GM21515 (cell line): Measurements from ENCODE around the gene LDB2.
"Not testable (repeated sequence)": the region's sequence is repeated elsewhere in the genome, so short reads cannot be mapped to it uniquely, and the experiment has no call there.

Experiments used
- ATAC-seq: cut with Tn5 transposase; IDR thresholded peaks from one replicate; pipeline ENCODE4 v1.9.1; 2021; ENCODE audit not compliant: unreplicated experiment

Gene LDB2

GRCh38 chr4:16663307-16663706 is 235.1 kb downstream of the LDB2 start:
- no peak for ATAC-seq

DNA sequence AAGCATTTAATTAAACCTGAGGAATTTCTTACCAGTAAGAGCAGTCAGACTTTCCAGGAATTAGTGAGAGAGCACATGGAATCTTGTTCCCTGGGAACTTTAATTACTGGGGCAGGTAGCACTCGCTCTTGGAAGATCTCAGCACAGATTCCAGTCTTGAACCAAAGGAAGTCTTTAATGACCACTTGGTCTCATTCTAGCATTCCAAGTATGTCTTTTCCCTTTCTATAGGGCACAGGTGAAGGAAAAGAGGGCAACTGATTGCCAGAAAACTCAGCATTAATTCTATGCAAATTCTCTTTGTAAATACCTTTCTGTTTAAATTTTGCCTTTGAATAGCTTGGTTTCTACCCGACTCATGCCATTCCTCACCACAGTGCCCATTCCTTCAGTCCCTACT is 236.6 kb downstream of the LDB2 start:
- no peak for ATAC-seq

GRCh38 chr4:16660656-16661055 is 237.8 kb downstream of the LDB2 start:
- ATAC-seq = no peak

DNA sequence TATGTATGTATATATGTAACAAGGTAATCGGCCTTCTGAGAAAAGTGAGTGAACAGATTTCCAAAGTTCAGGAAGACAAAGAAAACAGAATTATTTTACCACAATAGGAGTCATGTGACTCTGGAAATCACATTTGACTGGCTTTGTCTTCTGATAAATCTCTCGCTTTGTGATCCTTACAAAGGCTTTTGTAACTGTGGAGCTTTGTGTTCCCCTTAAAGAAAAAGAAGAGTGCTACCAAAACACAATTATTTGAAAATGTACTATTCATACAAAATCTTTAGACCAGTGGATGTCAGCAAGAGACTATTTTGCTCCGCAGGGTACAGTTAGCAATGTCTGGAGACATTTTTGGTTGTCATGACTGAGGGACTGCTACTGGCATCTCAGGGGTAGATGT is 238.8 kb downstream of the LDB2 start:
- ATAC-seq = no peak

- no peak for ATAC-seq
These were observed 239.4 kb downstream of the LDB2 start for GRCh38 chr4:16659079-16659478.

GRCh38 chr4:16658183-16658582 is 240.3 kb downstream of the LDB2 start:
- ATAC-seq = no peak

DNA sequence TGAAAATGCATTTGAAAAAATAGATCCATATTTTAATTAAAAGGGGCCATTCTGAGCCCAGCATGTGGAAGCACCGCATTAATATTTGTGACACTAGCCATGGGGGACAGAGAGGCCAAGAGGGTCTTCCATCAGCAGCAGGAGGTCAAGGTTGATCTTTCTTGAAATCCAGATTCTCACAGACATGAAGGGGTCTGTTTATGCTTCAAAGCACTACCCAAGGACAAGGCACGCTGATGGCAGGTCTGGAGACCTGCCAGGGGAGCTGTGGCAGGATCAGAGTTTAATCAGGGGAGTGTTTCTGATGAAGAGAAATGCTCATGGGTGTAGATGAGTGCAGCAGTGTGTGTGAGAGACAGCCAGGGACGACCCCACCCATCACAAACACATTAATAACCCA is 243.3 kb downstream of the LDB2 start:
- ATAC-seq = no peak

DNA sequence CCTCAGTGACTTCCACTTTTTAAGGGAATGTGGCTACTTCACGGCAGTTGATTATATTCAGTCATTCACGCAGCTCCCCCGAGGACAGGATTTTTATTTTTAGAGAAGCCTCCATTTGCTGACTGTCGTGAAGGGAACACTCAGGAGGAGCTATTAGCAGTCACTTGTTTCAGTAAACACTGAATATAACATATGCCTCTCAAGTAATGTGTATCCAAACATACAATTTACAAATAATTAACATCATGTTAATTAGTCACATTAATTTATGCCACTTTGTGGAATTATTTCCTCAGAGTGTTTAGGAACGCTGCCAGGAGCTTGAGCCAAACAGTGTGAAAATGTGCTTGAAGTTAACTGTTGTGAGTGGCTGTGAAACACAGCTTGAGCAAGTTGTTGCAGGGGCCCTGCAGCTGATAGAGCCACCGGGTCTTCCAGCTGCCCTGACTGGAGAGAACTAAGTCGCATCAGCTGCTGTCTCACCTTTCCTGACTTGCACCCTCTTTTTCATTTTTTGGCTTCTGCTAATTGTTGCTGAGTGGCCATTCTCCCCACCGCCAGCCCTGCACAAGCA is 245.6 kb downstream of the LDB2 start:
- ATAC-seq = no peak

DNA sequence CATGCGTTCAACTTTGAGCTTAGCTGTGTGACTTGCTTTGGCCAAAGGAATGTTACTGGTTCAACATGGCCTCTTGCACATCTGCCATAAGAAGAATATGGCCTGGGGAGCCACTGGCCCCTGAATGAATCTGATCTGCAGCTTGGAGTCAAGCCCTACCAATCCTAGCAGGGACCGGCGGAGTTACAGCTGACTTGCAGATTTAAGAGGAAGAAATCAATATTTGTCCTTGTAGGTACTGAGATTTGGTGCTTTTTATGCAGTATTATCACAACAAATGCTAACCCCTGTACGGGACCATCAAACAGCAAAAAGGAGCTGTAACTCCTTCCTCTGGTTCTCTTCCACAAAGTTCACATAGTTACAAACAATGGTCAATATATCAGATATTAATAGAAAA is 252.0 kb downstream of the LDB2 start:
- ATAC-seq = no peak

DNA sequence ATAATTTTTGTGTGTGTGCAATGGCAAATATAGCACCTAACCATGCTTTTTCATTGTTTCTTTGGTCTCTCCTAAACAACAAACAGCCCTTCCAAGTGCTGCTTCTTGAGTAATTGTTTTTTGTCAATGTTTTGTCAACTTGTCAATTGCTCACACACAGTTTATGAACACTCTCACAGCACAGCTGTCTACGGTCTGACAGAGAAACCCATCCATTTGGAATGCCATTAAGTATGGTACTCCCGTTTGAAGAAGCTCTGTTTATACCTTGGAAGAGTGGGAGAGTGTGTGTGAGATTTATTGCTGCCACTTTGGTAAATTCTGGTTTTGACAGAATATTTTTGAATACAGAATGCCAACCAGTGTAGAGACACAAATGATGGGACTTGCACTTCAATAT is 254.6 kb downstream of the LDB2 start:
- ATAC-seq = no peak

GRCh38 chr4:16642897-16643296 is 255.5 kb downstream of the LDB2 start:
- ATAC-seq = no peak

DNA sequence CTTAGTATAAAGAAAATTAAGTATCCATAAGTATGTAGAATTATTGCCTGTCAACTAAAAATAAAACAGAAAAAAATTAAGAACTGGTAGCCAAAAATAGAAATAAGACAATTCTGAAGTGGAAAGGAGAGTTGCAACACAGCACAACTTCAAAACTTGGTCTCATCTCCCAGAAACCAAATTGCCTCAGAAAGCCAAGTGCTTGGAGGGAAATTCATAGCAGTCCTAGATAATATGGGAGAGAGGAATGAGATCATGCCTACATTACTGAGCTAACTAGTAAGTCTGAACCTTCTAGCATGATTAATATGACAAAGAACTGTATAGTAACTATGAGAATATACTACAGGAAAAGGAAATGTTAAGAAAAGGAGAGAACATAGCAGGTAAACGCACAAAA is 256.5 kb downstream of the LDB2 start:
- ATAC-seq = no peak

GRCh38 chr4:16636912-16637630 is 261.4 kb downstream of the LDB2 start:
- no peak for ATAC-seq

DNA sequence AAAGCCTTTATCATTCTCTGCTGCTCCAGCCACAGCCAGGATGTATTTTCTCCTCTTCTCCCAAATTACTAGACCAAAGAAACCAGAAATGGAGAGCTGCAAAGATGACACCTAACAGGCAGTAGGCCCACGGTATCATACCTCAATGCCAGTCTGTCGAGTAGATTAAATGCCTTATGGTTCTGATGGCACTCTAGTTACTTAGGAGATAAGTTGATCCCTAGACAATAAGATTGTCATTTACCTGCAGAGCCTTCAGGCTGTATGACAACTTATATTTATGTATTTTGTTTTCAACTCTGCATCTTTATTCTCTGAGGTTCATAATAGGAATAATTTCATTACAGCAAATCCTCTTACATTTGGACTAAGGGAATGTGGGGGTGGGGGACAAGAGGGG is 262.1 kb downstream of the LDB2 start:
- no peak for ATAC-seq

- not testable (repeated sequence) for ATAC-seq
These were observed 269.2 kb downstream of the LDB2 start for GRCh38 chr4:16629274-16629673.

DNA sequence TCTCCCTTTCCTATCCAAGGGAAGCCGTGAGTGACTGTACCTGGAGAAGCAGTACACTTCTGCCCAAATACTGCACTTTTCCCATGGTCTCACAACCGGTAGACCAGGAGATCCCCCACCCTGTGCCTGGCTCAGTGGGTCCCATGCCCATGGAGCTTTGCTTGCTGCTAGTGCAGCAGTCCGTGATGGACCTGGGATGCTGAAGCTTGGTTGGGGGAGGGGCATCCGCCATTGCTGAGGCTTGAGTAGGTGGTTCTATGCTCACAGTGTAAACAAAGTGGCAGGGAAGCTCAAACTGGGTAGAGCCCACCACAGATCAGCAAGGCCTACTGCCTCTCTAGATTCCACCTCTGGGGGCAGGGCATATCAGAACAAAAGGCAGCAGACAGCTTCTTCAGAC is 269.6 kb downstream of the LDB2 start:
- not testable (repeated sequence) for ATAC-seq

- no peak for ATAC-seq
These were observed 270.4 kb downstream of the LDB2 start for GRCh38 chr4:16627999-16628398.

DNA sequence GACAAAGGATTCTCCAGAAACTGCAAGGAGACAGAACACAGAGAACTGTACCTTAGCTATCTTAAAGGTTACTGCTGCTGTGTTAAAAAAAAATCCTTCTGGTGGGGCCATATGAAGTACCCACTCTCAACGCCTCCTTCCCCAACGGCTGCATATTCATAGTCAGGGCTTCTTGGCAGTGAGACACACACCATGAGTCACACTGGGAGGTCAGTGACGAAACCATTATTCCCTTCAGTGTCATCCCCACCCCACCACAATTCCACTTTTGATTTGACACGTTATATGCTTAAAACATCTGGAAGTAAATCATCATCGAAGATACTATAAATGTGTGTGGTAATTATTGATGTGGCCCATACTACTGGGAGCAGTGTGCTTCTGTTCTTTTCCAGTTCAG is 271.5 kb downstream of the LDB2 start:
- no peak for ATAC-seq

- ATAC-seq = no peak
These were observed 275.6 kb downstream of the LDB2 start for GRCh38 chr4:16622826-16623225.

DNA sequence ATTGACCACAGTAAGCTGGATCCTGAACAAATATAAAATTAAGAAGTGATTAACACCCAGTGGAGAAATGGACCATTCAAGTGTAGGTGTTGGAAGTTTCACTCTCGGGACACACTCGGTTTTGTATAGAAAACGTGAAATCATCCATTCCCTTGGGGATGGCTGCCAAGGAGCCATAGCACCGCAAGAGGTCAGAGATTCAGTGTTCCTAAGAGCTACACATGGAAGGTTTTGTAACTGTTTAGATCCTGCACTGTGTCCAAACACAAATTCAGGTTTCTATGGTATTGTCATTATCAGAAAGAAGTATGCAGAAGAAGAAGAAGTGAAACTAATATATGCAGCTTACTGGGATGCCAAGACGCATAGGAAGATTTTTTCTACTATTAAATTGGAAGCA is 281.0 kb downstream of the LDB2 start:
- ATAC-seq = no peak

- no peak for ATAC-seq
These were observed 281.4 kb downstream of the LDB2 start for GRCh38 chr4:16617011-16617410.

GRCh38 chr4:16609170-16609758 is 289.2 kb downstream of the LDB2 start:
- no peak for ATAC-seq
